Ecto neural progenitor cell (in vitro differentiated cells): ENCODE measurements around the gene FOXD4L5.
"Not testable (repeated sequence)": the region's sequence is repeated elsewhere in the genome, so short reads cannot be mapped to it uniquely, and the experiment has no call there.

Experiments
- DNase-seq: peaks from one replicate; pipeline ENCODE4 v3.0.0-alpha.2; 2018; ENCODE audit warnings: low spot score

FOXD4L5 gene

GRCh38 chr9:65285109-65285508 is at the start of gene FOXD4L5:
Gene FOXD4L5, minus strand, starts transcription at chr9:65285209. Its CDS starts 832 bp downstream, at chr9:65284377.
- DNase-seq = not testable (repeated sequence)

- not testable (repeated sequence) for DNase-seq
Measured at GRCh38 chr9:65283943-65284342, 1.1 kb downstream of the FOXD4L5 start.

- not testable (repeated sequence) for DNase-seq
Measured at GRCh38 chr9:65282976-65283375, 2.0 kb downstream of the FOXD4L5 start.
